ENCODE data around the gene MSLN. TPM values are rescaled to one million over a fixed set of nuclear protein-coding genes. Genes with fewer than 3 reads are reported as not detected.

Gene MSLN
- polyA plus RNA-seq, 1 donor (not counting 4 experiments of a cell fraction or from before 2014, with no cell fraction given) = 8.5 TPM

- FAIRE-seq = no peak
- H3K9ac ChIP-seq (ENCODE audit: control insufficient read depth, extremely low read depth, insufficient read depth, low read length) = no peak overlapping the region
Measured at GRCh38 chr16:802914-803753, 42.6 kb downstream of the MSLN start.

GRCh38 chr16:803754-804080 lies 43.2 kb downstream of the MSLN start:
- H3K27ac ChIP-seq (ENCODE audit: control insufficient read depth, insufficient read depth, low read length) = no peak overlapping the region
- dilution Hi-C loops (cut with MboI; ENCODE audit: extremely low pct_ligation_motif_present, low sequenced_read_pairs) = no loop called here
- no peak for DNase-seq (ENCODE audit: low read depth, low spot score)
- FAIRE-seq = no peak
- no peak overlapping the region for H2AFZ ChIP-seq (ENCODE audit: control insufficient read depth, low read length)
- H3K4me3 ChIP-seq (ENCODE audit: control insufficient read depth in 2 of 3, extremely low read depth in 1 of 3, insufficient read depth in 2 of 3, low read depth in 1 of 3, low read length in 3 of 3) = no peak overlapping the region
- no peak overlapping the region for H3K9ac ChIP-seq (ENCODE audit: control insufficient read depth, extremely low read depth, insufficient read depth, low read length)
- no peaks in the 10 kb centered on the region for H3K4me1 ChIP-seq (ENCODE audit: control insufficient read depth, extremely low read depth, insufficient read depth, low read length)
- no peaks in the 10 kb centered on the region for H3K9me3 ChIP-seq (ENCODE audit: control insufficient read depth, low read depth, low read length)
- no peaks in the 10 kb centered on the region for H3K36me3 ChIP-seq (ENCODE audit: control insufficient read depth in 2 of 2, extremely low read depth in 1 of 2, insufficient read depth in 2 of 2, low read length in 2 of 2)
- no peak overlapping the region for H3K4me2 ChIP-seq (ENCODE audit: control insufficient read depth, extremely low read depth, insufficient read depth, low read depth, low read length)
- TF ChIP-seq EZH2 (IDR thresholded peaks at IDR 0.05; ENCODE audit: low read length) (no peak), CTCF (optimal IDR thresholded peaks at IDR 0.05 in 1 of 3, IDR thresholded peaks at IDR 0.05 in 1 of 3, conservative IDR thresholded peaks at IDR 0.05 in 1 of 3; ENCODE audit: extremely low read depth in 1 of 3, insufficient read depth in 2 of 3, low read length in 3 of 3) (no peak)
- peaks cover 2% of the 10 kb centered on the region for H4K20me1 ChIP-seq (ENCODE audit: control insufficient read depth, extremely low read depth, insufficient read depth, low read length)
- no peaks in the 10 kb centered on the region for H3K9me1 ChIP-seq (ENCODE audit: control insufficient read depth, extremely low read depth, insufficient read depth, low read length)
- H3K27me3 ChIP-seq (ENCODE audit: control insufficient read depth, extremely low read depth, insufficient read depth, low read length) = peaks cover 44% of the 10 kb centered on the region
- no peaks in the 10 kb centered on the region for H3K79me2 ChIP-seq (ENCODE audit: control insufficient read depth, insufficient read depth, low read length)

More at GRCh38 chr16:802914-803753, 42.6 kb downstream of the MSLN start:
- H4K20me1 ChIP-seq (ENCODE audit: control insufficient read depth, extremely low read depth, insufficient read depth, low read length) = peaks cover 2% of the 10 kb centered on the region
- no peaks in the 10 kb centered on the region for H3K4me1 ChIP-seq (ENCODE audit: control insufficient read depth, extremely low read depth, insufficient read depth, low read length)
- no peak overlapping the region for H3K27ac ChIP-seq (ENCODE audit: control insufficient read depth, insufficient read depth, low read length)
- H2AFZ ChIP-seq (ENCODE audit: control insufficient read depth, low read length) = no peak overlapping the region
- DNase-seq (ENCODE audit: low read depth, low spot score) = no peak
- no peaks in the 10 kb centered on the region for H3K9me1 ChIP-seq (ENCODE audit: control insufficient read depth, extremely low read depth, insufficient read depth, low read length)
- H3K4me2 ChIP-seq (ENCODE audit: control insufficient read depth, extremely low read depth, insufficient read depth, low read depth, low read length) = no peak overlapping the region
- no peaks in the 10 kb centered on the region for H3K36me3 ChIP-seq (ENCODE audit: control insufficient read depth in 2 of 2, extremely low read depth in 1 of 2, insufficient read depth in 2 of 2, low read length in 2 of 2)
- no peaks in the 10 kb centered on the region for H3K79me2 ChIP-seq (ENCODE audit: control insufficient read depth, insufficient read depth, low read length)
- no peak for TF ChIP-seq CTCF (optimal IDR thresholded peaks at IDR 0.05 in 1 of 3, IDR thresholded peaks at IDR 0.05 in 1 of 3, conservative IDR thresholded peaks at IDR 0.05 in 1 of 3; ENCODE audit: extremely low read depth in 1 of 3, insufficient read depth in 2 of 3, low read length in 3 of 3)
- no peak for TF ChIP-seq EZH2 (IDR thresholded peaks at IDR 0.05; ENCODE audit: low read length)
- no peaks in the 10 kb centered on the region for H3K9me3 ChIP-seq (ENCODE audit: control insufficient read depth, low read depth, low read length)
- dilution Hi-C loops (cut with MboI; ENCODE audit: extremely low pct_ligation_motif_present, low sequenced_read_pairs) = no loop called here
- H3K27me3 ChIP-seq (ENCODE audit: control insufficient read depth, extremely low read depth, insufficient read depth, low read length) = peaks cover 44% of the 10 kb centered on the region
- H3K4me3 ChIP-seq (ENCODE audit: control insufficient read depth in 2 of 3, extremely low read depth in 1 of 3, insufficient read depth in 2 of 3, low read depth in 1 of 3, low read length in 3 of 3) = no peak overlapping the region
